OCI-LY3 (cell line): ENCODE results near the gene PDE8A.

ENCODE experiments used
- H2AFZ ChIP-seq: fragments of 200-600, 300-600 bp; shearing (Covaris generic); 2 replicates; pipeline ENCODE4 v1.6.0; 2014; ENCODE audit warnings: antibody characterized with exemption, low read depth, low read length
- H3K27ac ChIP-seq: fragments of 200-600, 300-600 bp; sonication (generic); 2 replicates; pipeline ENCODE4 v1.5.1; 2014; ENCODE audit warnings: mild to moderate bottlenecking, low read length, moderate library complexity, mixed read lengths
- H3K27me3 ChIP-seq: fragments of 200-600, 300-600 bp; sonication (generic); 2 replicates; pipeline ENCODE4 v1.6.1; 2014; ENCODE audit warnings: low read depth, low read length, mixed read lengths
- H3K36me3 ChIP-seq: fragments of 200-600, 300-600 bp; sonication (generic); replicated peaks from 2 replicates; pipeline ENCODE3; 2014; ENCODE audit warnings: low read depth, low read length, mixed read lengths
- H3K4me1 ChIP-seq: fragments of 300-600, 200-600 bp; sonication (generic); 2 replicates; pipeline ENCODE4 v1.6.1; 2014; ENCODE audit warnings: low read length, mixed read lengths
- H3K4me2 ChIP-seq: fragments of 200-600, 300-600 bp; sonication (generic); 2 replicates; pipeline ENCODE4 v1.6.1; 2014; ENCODE audit warnings: low read length, mixed read lengths
- H3K4me3 ChIP-seq: fragments of 300-600, 200-600 bp; sonication (generic); 2 replicates; pipeline ENCODE4 v1.5.1; 2014; ENCODE audit warnings: antibody characterized with exemption, mild to moderate bottlenecking, low read length, moderate library complexity
- H3K79me2 ChIP-seq: fragments of 300-600, 200-600 bp; shearing (Covaris generic); 2 replicates; pipeline ENCODE4 v1.6.1; 2014; ENCODE audit warnings: mild to moderate bottlenecking, low read length, mixed read lengths
- H3K9ac ChIP-seq: fragments of 300-600, 200-600 bp; shearing (Covaris generic); 2 replicates; pipeline ENCODE4 v1.6.0; 2014; ENCODE audit warnings: mild to moderate bottlenecking, low read length, moderate library complexity
- H3K9me3 ChIP-seq: fragments of 200-600, 300-600 bp; shearing (Covaris generic); 2 replicates; pipeline ENCODE4 v1.6.1; 2014; ENCODE audit warnings: low read length, mixed read lengths; ENCODE audit not compliant: insufficient read depth
- H4K20me1 ChIP-seq: fragments of 200-600, 300-600 bp; sonication (generic); 2 replicates; pipeline ENCODE4 v1.6.1; 2016; ENCODE audit warnings: low read length, mixed read lengths; ENCODE audit not compliant: insufficient read depth
- EZH2phosphoT487 ChIP-seq: fragments of 200-600 bp; shearing (Covaris generic); IDR thresholded peaks from 2 replicates; pipeline ENCODE4 v1.6.1; 2018; ENCODE audit warnings: antibody characterized with exemption, mixed run types, low read depth
- TF ChIP-seq, protein P1 (sequence below): fragments of 200-600, 300-600 bp; sonication (generic); IDR thresholded peaks from 2 replicates; pipeline ENCODE4 v1.5.1; 2014; ENCODE audit warnings: antibody characterized with exemption, low read length, low read depth

Gene PDE8A

DNA sequence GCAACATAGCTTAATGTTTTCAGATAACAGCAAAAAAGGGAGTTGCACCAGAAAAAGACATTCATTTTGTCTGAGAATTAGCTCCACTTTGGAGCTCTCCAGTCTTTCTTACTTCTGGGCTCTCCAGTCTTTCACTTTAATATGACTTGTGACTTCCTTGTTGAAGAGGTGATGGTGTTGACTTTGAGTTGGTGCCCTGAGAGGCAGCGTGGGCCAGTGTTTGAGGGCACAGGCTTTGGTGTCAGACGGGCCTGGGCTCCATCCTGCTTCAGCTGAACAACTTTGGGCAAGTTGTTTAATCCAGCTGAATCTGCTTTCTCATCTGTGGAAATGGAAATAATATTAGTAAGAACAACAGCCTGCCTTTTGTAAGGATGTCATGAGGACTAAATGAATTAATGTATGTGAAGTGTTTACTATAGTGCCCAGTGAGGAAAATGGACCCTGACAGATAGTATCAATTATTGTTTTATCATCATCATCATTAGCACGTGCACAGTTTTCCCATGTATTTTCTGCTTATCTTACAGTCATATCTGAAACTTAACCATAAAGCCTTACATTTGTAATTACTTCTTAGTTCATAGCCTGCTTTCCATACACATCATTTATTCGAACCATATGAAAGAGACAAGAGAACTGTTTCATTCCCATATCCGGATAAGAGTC lies 108.4 kb downstream of the PDE8A start:
- Histone ChIP-seq H3K36me3 (peaks cover 13% of the 10 kb centered on the region), H3K79me2 (no peaks in the 10 kb centered on the region), H2AFZ (no peak overlapping the region)

DNA sequence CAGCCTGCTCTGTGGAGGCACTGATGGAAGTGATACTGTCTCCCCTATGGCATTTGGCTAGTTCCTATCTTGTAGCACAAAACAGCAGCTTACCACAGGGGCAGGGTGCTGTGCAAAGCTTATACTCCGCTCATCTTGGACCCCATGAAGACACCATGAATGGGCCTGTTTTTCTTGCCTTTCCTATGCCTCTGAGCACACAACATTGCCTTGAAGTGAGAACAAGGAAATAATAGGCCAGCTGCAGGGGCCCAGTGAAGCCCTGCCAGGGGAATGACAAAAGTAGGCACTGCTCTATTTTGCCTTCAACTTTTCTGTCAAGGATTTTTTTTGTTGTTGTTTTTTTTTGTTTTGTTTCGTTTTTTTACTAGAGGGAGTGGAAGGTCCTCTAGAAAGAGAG lies 110.3 kb downstream of the PDE8A start:
- Histone ChIP-seq H3K36me3 (peaks cover 13% of the 10 kb centered on the region), H3K27me3 (no peaks in the 10 kb centered on the region), H2AFZ (no peak overlapping the region), H3K4me2 (no peak overlapping the region), H3K9ac (no peak overlapping the region), H3K4me3 (no peak overlapping the region), H4K20me1 (no peaks in the 10 kb centered on the region), H3K79me2 (no peaks in the 10 kb centered on the region), H3K9me3 (no peaks in the 10 kb centered on the region), H3K4me1 (no peaks in the 10 kb centered on the region), H3K27ac (no peak overlapping the region)
- TF ChIP-seq, protein P1, sequence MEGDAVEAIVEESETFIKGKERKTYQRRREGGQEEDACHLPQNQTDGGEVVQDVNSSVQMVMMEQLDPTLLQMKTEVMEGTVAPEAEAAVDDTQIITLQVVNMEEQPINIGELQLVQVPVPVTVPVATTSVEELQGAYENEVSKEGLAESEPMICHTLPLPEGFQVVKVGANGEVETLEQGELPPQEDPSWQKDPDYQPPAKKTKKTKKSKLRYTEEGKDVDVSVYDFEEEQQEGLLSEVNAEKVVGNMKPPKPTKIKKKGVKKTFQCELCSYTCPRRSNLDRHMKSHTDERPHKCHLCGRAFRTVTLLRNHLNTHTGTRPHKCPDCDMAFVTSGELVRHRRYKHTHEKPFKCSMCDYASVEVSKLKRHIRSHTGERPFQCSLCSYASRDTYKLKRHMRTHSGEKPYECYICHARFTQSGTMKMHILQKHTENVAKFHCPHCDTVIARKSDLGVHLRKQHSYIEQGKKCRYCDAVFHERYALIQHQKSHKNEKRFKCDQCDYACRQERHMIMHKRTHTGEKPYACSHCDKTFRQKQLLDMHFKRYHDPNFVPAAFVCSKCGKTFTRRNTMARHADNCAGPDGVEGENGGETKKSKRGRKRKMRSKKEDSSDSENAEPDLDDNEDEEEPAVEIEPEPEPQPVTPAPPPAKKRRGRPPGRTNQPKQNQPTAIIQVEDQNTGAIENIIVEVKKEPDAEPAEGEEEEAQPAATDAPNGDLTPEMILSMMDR: no peak
- TF ChIP-seq EZH2phosphoT487: no peak

More for the DNA sequence above, 108.4 kb downstream of the PDE8A start:
- H3K9ac ChIP-seq: no peak overlapping the region
- no peaks in the 10 kb centered on the region for H3K9me3 ChIP-seq
- H4K20me1 ChIP-seq: no peaks in the 10 kb centered on the region
- no peak overlapping the region for H3K4me2 ChIP-seq
- H3K4me3 ChIP-seq: no peak overlapping the region
- TF ChIP-seq EZH2phosphoT487: no peak
- TF ChIP-seq, protein P1: no peak
- H3K4me1 ChIP-seq: no peaks in the 10 kb centered on the region
- no peaks in the 10 kb centered on the region for H3K27me3 ChIP-seq
- H3K27ac ChIP-seq: no peak overlapping the region

DNA sequence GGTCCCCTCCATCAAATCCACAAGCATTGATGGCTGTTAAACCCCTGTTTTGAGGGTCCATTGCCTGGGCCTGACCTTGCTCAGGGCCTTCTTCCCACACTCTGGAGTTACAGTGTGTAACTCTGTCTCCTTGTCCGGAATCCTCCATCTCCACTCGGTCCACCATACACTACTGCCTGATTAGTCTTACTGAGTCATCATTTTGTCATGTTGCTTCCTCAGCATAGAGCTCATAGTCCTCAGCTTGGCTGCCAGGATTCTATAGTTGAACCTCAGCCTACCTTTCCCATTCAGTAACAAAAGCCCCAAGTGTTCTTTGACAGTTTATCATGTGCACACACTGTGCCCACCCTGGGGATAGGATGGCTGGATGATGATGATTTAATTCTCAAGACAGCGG lies 113.0 kb downstream of the PDE8A start:
- Histone ChIP-seq H3K4me1 (no peaks in the 10 kb centered on the region), H4K20me1 (no peaks in the 10 kb centered on the region), H3K4me2 (no peak overlapping the region), H3K4me3 (no peak overlapping the region), H2AFZ (no peak overlapping the region), H3K79me2 (no peaks in the 10 kb centered on the region), H3K36me3 (peaks cover 7% of the 10 kb centered on the region), H3K9ac (no peak overlapping the region), H3K27ac (no peak overlapping the region), H3K9me3 (no peaks in the 10 kb centered on the region), H3K27me3 (no peaks in the 10 kb centered on the region)
- TF ChIP-seq, protein P1: no peak
- no peak for TF ChIP-seq EZH2phosphoT487

DNA sequence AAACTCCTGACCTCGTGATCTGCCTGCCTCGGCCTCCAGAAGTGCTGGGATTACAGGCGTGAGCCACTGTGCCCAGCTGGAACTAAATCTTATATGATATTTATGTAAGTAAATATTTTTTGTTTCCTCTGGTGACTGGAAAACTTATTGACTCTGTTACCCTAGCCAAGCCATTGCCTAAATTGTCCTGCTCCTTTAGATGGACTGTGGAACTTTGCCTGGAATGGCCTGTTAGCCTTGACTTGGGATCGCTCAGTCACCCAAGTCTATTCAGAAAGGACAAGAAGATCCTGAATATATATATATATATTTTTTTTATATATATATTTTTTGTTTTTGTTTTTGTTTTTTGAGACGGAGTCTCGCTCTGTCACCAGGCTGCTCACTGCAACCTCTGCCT lies 113.9 kb downstream of the PDE8A start:
- Histone ChIP-seq H3K79me2 (no peaks in the 10 kb centered on the region), H3K27ac (no peak overlapping the region), H3K4me2 (no peak overlapping the region), H3K27me3 (no peaks in the 10 kb centered on the region), H3K9me3 (no peaks in the 10 kb centered on the region), H3K36me3 (peaks cover 12% of the 10 kb centered on the region), H3K9ac (no peak overlapping the region), H2AFZ (no peak overlapping the region), H3K4me3 (no peak overlapping the region), H3K4me1 (no peaks in the 10 kb centered on the region), H4K20me1 (no peaks in the 10 kb centered on the region)
- TF ChIP-seq, protein P1: no peak
- TF ChIP-seq EZH2phosphoT487: no peak
